ENCODE data around the gene RAD51B.
A peak's percentile ranks its signal among the peaks of the same experiment; 100 is the strongest.

The RAD51B gene

DNA sequence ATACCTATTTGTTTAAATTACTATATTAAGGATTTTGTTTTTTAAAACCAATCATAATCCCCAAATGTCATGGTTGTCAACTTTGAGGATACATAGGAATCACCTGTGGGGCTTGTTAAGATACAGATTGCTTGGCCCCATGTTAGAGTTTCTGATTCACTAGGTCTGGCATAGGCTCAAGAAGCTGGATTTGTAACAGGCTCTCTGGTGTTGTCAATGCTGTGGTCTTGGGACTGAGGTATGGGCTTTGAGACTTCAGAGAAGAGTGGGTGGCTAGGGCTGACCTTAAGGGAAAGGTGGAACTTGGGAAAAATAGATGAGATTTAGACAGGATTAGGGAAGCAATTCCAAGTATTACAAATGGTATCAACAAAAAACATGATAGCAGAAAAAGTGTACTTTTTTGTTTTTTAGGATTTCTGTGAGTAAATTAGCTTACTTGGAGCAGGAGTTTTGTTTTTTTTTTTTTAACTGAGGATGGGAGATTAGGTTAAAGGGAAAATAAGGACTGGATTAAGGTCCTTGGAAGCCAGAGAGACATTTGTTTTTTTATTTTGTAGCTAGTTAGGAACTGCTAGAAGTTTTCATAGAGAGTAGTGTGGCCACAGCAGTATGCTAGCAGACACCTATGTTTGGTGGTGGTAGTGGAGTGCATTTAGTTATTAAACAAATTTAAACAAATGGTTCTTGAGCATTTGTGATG lies 88.6 kb downstream of the RAD51B start:
- no peak for DNase-seq

DNA sequence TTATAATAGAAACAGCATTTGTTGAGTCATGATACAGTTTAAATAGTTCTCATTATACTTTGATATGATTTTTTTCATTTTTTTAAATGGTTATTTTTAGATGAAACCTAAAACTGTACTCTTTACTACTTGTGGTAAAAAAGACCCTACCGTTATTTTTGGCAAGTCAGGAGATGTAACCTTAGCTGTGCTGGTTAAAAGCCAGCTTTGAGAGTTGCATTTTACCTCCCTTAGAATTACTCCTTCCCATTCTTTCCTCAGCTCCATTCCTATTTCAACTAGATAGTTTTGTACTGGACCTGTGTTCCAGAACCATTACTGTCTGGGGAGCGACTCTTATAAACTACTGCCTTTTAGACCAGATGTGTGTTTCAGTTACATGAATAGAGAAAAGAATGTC lies 92.0 kb downstream of the RAD51B start:
- DNase-seq: no peak

DNA sequence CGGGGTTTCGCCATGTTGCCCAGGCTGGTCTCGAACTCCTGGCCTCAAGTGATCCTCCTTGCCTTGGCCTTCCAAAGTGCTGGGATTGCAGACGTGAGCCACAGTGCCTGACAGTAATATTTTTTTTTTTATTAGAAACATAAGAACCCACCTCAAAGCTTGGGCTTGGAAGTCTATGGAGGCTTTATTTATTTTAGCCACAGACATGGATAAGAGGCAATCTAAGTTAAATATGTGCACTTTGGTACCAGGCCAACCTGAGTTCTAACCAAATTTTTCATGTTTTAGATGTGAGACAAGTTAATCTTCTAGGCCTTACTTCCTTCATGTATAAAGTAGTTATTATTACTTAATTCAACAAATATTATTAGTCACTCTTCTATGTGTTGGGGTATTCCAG lies 96.9 kb downstream of the RAD51B start:
- no peak for DNase-seq

DNA sequence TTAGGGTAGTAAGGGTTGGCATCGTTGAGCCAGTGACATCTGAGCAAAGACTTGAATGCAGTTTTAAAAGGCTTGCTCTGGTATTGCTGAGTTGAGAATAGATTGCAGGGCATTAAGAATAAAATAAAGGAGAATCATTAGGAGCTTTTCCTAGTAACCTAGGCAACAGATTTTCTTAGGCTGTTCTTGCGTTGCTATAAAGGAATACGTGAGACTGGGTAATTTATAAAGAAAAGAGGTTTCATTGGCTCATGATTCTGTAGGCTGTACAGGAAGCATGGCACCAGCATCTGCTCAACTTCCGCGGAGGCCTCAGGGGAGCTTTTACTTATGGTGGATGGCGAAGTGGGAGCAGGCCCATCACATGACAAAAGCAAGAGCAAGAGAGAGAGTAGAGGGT lies 97.4 kb downstream of the RAD51B start:
- DNase-seq: no peak

DNA sequence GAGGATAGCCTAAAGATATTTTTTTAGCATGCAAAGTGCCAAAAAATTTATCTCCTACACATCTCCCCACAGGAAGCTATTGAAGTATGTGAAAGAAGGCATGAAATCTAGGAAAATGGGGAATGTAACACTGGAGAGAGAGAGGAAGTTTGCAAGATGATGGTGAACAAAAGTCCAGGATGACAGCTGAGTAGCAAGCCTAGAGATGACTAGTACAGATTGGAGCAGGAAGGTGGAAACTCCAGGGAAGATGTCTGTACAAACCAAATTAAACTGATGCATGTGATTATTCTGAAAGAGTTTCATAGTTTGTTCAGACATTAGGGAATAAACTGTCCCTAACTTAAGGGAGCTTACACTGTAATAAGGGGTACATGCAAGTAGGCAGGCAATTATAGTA lies 99.3 kb downstream of the RAD51B start:
- no peak for DNase-seq

DNA sequence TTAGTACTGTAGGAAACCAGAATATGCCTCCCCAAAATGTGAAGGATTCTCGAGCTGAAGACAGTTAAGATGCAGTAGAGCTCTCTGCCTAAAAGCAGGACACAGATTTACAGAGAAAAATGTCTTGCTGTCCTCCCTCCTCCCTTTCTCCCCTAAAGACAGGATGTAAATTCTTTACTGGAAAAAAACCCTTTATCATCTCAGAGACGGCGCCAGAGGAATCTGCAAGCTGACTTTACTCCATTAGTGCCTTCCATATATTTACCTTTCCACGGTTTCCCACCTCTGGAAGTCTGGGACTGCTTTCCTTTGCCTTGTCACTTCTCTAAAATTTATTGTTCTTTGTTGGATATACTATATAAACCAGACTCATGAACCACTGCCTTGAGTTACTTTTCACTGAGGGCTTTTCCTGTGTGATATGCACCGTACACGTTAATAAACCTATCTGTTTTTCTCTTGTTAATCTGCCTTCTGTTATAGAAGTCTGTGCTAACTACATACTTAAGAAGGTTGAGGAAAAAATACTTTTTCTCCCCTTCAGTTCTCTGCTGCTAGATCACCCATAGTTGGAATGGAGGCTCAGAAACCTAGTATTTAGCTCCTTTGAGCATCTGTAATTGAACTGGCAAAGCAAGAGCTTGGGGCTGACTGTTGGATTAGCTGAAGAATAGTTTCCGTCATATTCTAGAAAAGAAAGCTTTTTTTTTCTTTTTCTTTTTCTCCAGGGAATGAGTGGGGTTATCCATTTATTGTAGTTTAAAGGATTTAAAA lies 99.9 kb downstream of the RAD51B start:
- no peak for DNase-seq

DNA sequence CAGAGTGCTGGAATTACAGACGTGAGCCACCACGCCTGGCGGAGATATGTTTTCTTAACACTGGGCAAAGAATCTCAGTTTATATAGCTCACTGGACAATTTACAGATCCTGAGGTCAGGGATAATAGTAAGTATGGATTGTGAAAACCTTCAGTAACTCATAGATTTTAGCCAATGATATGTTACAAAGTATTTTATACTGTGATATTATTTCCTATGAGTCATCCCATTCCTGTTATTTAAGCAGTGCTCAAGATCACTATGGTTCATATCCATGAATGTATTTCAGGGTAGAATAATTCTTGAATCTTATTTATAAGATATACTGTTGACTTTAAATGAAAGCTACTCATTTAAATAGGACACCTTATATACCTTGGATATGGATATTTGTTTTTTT lies 107.2 kb downstream of the RAD51B start:
- DNase-seq: no peak

DNA sequence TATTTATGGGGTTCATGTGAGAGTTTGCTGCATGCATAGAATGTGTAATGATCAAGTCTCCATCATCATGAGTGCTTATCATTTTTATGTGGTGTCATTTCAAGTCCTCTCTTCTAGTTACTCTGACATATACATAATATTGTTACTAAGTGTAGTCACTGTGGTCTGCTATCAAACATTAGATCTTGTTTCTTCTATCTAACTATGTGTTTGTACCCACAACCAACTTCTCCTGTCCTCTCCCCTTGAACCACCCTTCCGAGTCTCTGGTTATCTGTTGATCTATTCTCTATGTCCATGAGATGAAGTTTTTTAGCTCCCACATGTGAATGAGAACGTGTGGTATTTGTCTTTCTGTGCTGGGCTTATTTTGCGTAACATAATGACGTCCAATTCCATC lies 107.7 kb downstream of the RAD51B start:
- DNase-seq: no peak

DNA sequence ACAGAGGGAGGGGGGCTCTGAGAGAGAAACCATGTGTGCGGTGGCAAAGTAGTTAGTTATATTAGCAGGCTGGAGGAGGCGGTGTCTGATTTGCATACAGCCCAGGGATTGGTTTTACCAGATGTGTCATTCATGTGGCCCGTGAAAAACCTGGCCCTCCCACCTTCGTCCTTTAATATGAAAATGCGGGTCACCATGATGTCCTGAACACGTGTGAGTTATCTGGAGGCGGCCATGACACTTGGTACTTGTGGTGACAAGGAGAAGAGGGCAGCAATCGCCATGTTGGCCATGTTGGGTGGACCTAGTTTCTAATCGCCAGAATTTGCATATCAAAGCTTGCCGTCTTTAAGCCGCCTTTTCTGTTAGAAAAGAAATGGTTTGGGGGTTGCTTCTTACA lies 108.8 kb downstream of the RAD51B start:
- no peak for DNase-seq

DNA sequence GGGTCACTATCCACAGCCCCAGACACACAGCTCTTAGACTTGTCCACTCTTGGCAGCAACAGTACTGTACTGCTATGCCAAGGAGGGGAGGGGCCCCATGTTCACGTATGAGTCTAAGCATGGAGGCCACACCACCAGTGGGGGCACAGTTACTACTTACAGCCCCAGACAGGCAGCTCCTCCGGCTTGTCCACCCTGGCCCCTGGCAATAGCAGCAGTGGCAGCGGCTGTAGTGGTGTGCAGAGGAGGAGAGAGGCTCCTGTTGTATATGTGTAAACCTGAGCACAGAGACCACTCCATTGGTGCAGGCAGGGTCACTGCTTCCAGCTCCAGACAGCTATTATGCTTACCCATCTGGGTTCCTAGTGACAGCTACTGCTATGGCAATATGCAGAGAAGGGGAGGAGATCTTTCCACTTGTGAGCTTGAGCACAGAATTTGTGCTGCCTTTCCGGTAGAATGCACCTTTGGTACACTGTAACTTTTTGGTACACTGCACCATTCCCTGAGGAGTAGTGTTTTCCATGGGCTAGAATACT lies 113.2 kb downstream of the RAD51B start:
- no peak for DNase-seq

DNA sequence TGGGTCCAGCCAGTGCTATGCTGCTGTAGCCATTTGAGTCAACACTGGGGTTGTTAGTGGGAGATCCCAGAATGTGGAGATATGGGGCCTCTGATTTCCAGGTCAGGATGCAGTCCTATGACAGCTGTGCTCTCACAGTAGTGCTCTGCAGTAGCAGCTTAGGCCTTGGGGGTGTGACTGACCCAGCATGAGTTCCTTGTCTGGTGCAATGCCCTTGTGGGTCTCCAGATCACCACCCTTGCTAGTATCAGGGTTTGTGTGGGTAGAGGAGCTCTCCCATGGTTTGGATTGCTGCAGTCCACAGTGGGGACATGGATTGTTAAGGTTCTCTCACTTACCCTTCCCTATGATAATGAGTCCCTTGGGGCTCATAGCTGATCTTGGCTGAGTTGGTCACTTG lies 113.7 kb downstream of the RAD51B start:
- DNase-seq: peak; percentile 44 to 70

DNA sequence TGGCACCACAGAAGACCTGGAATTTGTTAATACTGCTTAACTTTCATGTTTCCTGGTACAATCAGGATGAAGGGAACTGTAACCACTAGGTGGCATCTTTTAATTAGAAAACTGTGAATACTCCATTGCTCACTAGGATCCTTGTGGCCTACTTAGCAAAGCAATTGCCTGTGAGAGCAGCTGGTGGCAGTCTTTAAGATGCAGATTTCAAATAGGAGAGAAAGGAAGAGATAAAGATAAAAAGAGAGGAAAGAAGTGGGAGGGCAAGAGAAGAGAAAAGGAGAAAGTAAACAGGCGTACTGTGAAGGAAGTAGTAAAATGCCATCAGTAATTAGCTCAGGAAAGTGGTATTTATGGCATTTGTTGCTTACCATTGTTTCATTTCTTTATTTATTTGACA lies 114.5 kb downstream of the RAD51B start:
- DNase-seq: peak; percentile 54 to 73

DNA sequence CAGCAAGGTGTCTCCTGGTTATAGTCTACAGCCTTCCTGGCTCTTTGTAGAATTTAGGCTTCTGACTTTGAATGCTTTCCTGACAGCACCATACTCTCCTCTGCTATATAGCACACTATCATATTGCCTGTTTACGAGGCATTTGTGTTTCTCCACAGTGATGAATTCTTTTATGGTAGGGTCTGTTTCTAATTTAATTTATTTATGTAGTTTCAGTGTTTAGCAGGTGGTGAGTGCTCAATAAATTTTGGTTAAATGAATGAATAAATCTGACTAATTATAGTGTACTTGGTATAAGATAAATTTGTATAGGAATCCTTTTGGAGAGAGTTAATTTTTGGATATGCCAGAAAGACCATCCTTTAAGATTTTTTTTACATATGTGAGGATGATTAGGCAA lies 115.3 kb downstream of the RAD51B start:
- DNase-seq: no peak

DNA sequence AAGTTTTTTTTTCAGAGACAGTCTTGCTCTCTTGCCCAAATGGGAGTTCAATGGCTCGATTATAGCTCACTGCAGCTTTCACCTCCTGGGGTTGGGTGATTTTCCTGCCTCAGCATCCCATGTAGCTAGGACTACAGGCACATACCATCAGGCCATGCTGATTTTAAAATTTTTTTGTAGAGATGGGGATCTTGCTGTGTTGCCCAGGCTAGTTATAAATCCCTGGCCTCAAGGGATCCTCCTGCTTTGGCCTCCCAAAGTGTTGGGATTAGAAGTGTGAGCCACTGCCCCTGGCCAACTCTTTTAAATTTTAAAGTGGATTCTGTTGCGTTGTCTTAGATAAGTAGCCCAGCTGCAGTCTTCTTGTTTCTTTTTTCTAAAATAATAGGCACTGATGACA lies 115.8 kb downstream of the RAD51B start:
- DNase-seq: no peak

DNA sequence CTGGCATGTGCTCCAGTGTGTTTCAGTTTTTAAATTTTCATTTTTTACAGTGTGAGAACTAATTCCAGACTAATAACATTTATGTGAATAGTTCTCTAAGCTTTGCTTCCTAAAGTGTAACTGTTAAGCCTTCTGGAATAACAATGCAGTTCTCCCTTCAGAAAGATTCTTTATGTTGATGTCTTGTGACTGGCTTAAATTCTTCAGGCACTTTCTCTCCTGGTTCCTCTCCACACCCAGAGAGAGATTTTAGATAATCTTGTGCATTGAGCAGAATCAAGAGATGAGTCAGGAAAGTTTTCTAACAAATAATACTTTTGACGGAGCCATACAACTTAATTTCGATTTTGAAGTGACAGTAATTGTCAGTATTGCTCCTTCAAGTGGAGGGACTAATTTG lies 118.5 kb downstream of the RAD51B start:
- no peak for DNase-seq

DNA sequence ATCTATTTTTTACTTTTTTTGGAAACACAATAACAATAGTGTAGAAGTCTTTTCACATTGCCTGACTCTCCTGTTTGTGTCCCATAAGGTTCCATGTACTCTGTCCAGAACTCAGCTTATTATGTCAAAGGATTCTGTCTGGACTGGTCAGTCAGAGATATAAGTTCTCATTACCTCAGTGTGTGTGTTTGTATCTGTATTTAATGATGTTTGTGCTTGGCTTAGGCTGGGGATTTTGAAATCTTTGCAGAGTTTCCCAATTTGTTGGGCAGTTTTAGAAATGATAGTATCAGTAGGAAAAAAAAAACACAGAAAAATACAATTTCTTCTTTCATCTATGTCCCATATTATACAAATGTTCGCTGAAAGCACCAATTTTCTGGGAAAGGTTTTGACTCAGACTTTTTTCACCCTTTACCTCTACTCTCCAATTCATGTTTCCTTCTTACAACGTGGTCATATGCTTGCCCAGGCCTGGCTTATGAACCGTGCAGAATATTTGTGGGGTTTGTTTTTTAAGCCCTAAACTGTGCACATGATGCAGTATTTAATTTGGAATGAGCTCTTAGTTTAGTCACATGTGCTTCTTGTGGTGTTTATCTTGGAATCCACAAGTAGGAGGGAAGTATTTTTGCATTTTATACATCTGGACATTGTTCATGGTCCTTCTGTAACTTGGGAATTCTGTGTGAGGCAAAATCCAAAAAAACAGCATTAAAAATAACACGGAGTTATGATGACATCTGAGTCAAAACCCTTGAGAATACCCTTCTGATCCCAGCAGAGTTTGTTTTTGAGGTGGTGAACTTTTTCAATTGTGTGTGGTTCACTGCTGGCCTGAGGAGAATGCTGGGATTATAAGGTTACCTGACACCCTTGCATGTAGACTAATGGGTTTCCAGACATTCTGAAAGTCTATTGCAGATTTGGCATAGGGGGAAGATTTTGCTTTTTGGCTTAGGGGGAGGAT lies 121.2 kb downstream of the RAD51B start:
- DNase-seq: peak in 1 of 2 donors; percentile 3

DNA sequence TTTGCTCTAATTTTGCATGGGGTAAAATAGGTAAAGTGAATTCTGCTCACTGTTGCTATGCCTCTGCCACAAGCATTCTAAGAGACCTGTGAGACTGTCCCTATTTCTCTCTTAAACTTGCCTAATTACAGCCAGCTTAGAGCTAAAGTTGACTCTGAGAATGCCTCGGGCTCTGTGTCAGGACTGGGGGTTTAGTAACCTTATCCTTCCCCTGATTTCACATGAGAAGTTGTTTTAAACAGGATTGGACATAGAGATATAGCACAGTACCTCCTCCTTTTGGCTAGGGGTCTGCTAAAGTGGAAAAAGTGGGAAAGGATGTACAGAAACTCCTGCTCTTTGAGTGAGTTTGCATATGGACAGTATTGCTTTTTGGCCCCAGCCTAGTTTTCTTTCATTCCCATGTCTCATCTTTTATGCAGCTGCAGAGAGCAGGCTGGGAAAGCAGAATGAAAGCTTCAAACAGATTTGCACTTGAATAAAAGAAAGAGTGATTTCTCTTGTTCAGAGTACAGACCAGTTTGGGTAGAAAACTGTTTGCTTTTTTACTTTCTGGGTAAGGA lies 122.0 kb downstream of the RAD51B start:
- DNase-seq: no peak

DNA sequence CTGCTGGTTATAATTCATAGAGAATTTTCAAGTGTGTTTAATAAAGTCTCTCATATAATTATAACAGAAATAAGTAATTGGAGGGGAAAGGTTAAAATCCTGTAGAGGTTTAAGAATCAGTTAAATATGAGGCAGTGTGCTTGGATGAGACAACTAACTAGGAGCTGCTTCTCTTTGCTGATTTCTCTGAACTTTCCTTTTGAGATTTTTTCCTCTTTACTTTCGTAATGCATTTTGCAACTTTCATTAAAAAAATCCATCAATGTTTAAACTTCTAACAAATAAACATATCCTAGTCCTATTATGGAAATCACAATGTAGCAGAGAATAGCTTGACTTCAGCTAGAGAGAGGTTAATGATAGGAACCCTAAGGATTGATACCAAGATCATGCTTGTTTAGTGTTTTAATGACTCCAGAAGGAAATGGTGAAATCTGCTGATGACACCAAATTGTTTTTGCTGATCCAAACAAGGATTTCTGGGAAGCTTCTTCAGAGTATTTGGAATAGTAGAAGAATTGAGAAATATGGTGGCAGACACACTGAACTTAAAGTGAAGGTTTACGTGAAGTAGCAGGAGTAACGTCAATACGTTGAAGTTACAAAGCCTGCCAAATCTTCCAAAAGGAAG lies 122.6 kb downstream of the RAD51B start:
- DNase-seq: no peak

DNA sequence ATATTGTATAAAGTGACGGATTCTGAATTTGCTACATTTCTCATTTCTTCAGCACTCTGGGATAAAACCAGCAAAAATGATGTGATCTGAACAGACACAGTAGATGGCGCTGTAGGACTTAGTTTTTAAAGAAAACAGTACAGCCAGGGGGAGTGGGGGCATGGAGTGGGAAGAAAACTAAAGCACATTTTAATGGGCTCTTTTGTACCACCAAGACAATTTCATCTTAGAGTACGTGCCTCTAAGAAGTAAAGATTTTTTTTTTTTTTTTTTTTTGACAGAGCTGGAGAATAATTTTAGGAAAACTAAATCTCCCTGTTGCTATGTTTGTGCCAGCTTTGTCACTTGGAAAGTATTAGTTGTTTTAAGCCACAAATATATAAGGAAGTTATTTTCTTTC lies 124.4 kb downstream of the RAD51B start:
- DNase-seq: peak; percentile 70 to 76

DNA sequence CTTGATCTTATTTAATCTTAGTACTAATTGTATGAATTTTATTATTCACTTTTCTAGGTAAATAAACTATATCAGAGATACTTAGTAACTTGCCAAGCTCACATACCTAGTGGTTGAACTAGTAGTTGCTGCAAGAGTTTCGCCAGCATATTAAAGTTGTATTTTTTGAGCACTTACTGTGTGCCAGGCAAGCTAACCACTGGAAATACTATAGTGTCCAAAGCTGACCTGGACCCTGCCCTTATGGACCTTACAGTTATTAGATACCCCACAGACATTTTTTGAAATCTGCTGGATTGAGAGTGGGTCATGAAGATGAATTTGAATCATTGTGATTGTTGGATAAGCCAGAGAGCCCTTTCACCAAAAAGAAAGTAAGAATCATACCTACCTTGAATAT lies 125.0 kb downstream of the RAD51B start:
- DNase-seq: no peak

DNA sequence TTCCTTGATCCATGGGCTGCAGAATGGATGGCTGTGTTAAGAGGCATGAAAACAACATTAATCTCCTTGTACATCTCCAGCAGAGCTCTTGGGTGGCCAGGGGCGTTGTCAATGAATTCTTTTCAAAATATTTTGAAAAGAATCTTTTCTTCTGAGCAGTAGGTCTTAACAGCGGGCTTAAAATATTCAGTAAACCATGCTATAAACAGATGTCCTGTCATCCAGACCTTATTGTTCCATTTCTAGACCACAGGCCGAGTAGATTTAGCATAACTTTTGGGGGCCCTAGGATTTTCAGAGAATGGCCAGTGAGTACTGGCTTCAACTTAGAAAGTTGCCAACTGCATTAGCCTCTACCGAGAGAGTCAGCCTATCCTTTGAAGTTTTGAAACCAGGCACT lies 130.2 kb downstream of the RAD51B start:
- DNase-seq: no peak

DNA sequence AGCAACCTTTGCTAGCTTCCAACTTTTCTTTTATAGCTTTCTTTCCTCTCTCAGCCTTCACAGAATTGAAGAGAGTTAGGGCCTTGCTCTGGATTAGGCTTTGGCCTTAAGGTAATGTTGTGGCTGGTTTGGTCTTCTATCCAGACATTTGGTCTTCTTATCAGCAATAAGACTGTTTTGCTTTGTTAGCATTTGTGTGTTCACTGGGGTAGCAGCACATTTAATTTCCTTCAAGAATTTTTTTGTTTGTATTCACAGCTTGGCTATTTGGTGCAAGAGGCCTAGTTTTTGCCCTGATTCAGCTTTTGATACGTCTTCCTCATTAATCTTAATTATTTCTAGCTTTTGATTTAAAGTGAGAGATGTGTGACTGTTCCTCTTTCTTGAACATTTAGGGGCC lies 130.8 kb downstream of the RAD51B start:
- DNase-seq: no peak

Data from inflammatory macrophage (primary cell).